ENCODE measurements around the gene PCSK5.
"Not testable (repeated sequence)": the region's sequence is repeated elsewhere in the genome, so short reads cannot be mapped to it uniquely, and the experiment has no call there.

Gene PCSK5

GRCh38 chr9:75852746-75853145 lies 37.7 kb upstream of the PCSK5 start:
- no peak for DNase-seq (ENCODE audit: low read depth, low spot score)
- TF ChIP-seq, protein P1, sequence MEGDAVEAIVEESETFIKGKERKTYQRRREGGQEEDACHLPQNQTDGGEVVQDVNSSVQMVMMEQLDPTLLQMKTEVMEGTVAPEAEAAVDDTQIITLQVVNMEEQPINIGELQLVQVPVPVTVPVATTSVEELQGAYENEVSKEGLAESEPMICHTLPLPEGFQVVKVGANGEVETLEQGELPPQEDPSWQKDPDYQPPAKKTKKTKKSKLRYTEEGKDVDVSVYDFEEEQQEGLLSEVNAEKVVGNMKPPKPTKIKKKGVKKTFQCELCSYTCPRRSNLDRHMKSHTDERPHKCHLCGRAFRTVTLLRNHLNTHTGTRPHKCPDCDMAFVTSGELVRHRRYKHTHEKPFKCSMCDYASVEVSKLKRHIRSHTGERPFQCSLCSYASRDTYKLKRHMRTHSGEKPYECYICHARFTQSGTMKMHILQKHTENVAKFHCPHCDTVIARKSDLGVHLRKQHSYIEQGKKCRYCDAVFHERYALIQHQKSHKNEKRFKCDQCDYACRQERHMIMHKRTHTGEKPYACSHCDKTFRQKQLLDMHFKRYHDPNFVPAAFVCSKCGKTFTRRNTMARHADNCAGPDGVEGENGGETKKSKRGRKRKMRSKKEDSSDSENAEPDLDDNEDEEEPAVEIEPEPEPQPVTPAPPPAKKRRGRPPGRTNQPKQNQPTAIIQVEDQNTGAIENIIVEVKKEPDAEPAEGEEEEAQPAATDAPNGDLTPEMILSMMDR (IDR thresholded peaks at IDR 0.05; ENCODE audit: insufficient read depth, low read length, missing control alignments), result no peak
- ChIA-PET CTCF (no interaction called here), POLR2A (no interaction called here)
- no peak overlapping the region for H3K4me3 ChIP-seq (ENCODE audit: low read depth, low read length)

DNA sequence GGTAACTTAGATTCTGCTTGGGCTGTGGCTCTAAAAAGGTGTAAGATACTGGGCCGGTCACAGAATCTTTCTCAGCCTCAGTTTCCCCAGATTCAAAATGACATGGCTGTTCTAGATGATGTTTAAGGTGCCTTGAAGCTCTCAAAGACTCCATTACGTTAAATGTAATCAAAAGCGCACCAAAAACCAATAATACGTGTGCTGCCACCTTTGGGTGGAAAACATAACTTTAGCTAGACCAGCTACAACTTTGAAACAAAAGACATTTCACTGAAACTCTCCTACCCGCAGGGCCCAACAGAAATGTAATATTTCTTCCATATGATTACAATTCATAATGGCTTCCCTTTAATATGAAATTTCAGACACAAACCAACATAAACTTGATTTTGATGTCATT lies 35.0 kb upstream of the PCSK5 start:
- TF ChIP-seq, protein P1 (IDR thresholded peaks at IDR 0.05; ENCODE audit: insufficient read depth, low read length, missing control alignments), result peak; percentile 2
- DNase-seq (ENCODE audit: low read depth, low spot score), result no peak
- POLR2A ChIA-PET, result no interaction called here
- CTCF ChIA-PET, result interaction anchor here (0.7 to 2.8 kb wide), 4 partner anchors 8 to 590 kb away, joined by 3 to 12 read pairs (median 4); no protein-coding TSS in a partner anchor
- H3K4me3 ChIP-seq (ENCODE audit: low read depth, low read length), result no peak overlapping the region

GRCh38 chr9:75858497-75859092 lies 31.9 kb upstream of the PCSK5 start:
- no peak overlapping the region for H3K4me3 ChIP-seq (ENCODE audit: low read depth, low read length)
- no peak for DNase-seq (ENCODE audit: low read depth, low spot score)
- ChIA-PET CTCF (interaction anchor here (1.0 to 1.1 kb wide), 2 partner anchors 10 kb away, joined by 3 read pairs; no protein-coding TSS in a partner anchor), POLR2A (no interaction called here)
- TF ChIP-seq, protein P1 (IDR thresholded peaks at IDR 0.05; ENCODE audit: insufficient read depth, low read length, missing control alignments), result no peak

DNA sequence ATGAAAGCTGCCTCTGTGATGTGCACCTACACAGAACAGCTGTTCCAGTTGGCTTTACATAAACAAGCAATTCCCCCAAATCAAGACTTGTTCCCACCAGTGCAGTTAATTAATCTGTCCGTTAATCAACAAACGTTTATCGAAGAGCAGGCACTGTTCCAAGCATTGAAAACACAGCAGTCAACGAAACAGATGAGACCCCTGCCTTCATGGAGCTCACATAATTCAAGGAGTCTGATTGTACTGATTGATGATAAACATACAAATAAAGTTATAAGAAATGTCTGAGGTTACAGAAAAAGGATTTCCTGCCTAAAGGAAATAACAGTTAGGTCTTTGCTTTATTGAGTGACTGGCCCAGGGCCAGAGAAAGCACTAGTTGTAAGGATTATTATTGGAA lies 26.2 kb upstream of the PCSK5 start:
- POLR2A ChIA-PET, result no interaction called here
- TF ChIP-seq, protein P1 (IDR thresholded peaks at IDR 0.05; ENCODE audit: insufficient read depth, low read length, missing control alignments), result no peak

DNA sequence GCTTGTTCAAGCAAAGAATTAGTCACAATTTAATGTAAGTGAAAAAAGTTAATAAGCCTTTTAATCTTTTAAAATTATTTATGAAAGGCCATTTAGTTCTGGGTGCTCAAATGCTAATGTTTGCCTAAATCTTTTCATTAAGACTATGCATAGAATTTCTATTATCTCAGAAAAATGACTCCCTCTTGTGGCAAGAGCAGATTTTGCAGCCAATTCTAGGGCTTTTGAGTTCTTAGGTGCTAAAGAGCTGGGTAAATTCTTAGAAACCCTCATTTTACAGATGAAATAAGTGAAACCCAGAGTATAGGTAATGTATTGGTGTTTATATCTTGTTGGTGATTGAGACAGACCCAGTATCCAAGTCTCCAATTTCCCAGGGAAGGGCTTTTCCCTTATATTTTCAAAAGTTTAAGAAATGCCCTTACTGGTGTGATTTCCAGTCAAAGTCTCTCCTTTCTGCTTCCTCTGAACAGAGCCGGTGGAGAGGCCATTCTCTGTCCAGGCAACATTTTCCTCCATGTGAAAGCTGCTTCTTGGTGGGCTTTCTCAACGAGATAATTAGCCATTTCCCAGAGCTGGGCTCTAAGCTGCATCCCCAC lies 24.1 kb upstream of the PCSK5 start:
- ChIA-PET CTCF (interaction anchor here (0.9 to 2.6 kb wide), 12 partner anchors 9 to 604 kb away, joined by 3 to 12 read pairs (median 5); no protein-coding TSS in a partner anchor), POLR2A (no interaction called here)
- no peak overlapping the region for H3K4me3 ChIP-seq (ENCODE audit: low read depth, low read length)
- no peak for DNase-seq (ENCODE audit: low read depth, low spot score)
- TF ChIP-seq, protein P1 (IDR thresholded peaks at IDR 0.05; ENCODE audit: insufficient read depth, low read length, missing control alignments), result peak; percentile 57

More for the DNA sequence above, 26.2 kb upstream of the PCSK5 start:
- H3K4me3 ChIP-seq (ENCODE audit: low read depth, low read length), result no peak overlapping the region
- no peak for DNase-seq (ENCODE audit: low read depth, low spot score)
- CTCF ChIA-PET, result interaction anchor here (2.6 kb wide), 1 partner anchor 10 kb away, joined by 12 read pairs; no protein-coding TSS in a partner anchor

DNA sequence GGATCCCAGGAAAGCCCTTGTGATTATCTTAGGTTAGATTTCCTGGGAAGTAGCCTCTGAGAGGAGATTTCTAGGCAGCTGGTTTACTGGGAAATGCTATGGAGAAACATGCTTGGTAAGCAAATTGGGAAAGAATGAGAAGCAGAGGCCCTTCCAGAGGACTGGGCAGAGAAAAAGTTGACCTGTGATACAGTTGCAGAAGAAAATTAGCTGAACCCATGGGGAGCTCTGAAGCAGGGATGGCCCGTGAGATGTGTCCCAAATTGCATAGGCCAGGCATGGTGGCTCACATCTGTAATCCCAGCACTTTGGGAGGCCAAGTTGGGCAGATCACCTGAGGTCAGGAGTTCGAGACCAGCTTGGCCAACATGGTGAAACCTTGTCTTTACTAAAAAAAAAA lies 21.9 kb upstream of the PCSK5 start:
- DNase-seq (ENCODE audit: low read depth, low spot score); POLR2A ChIA-PET; H3K4me3 ChIP-seq (ENCODE audit: low read depth, low read length): not testable (repeated sequence)
- CTCF ChIA-PET, result interaction anchor here (1.0 to 1.2 kb wide), 3 partner anchors 9 to 434 kb away, joined by 3 read pairs; no protein-coding TSS in a partner anchor

Measured in AG04449 (cell line).